GM19468 (cell line): ENCODE data around the gene UGT8.
"Not testable (repeated sequence)": the region's sequence is repeated elsewhere in the genome, so short reads cannot be mapped to it uniquely, and the experiment has no call there.

Experiments
- ATAC-seq: cut with Tn5 transposase; IDR thresholded peaks from one replicate; pipeline ENCODE4 v1.9.1; 2021; ENCODE audit warnings: mild to moderate bottlenecking, moderate library complexity, moderate number of reproducible peaks; ENCODE audit not compliant: unreplicated experiment; ENCODE audit errors: extremely low read depth

UGT8 gene

GRCh38 chr4:114601304-114602052 lies 2.9 kb downstream of the UGT8 start:
- ATAC-seq = no peak

DNA sequence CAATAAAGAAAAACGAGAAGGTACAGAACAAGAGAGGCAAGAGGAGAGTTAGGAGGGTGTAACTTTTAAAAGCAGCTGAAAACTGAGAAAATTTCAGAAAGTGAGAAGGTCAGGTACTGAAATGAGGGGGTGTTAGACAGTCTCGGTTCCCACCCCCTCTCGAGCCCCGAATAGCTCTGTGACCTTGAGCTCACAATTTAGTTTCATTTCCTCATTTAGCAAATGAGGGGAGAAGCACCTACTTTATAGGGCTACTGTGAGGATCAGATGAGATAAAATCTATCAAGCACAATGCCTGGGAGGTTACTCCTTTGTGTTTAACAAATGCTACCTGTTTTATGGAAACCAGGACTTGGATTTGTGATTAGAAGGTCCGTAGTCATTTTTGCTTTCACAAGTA lies 4.9 kb downstream of the UGT8 start:
- ATAC-seq = peak; percentile 92

- ATAC-seq = no peak
These were observed 7.6 kb downstream of the UGT8 start for GRCh38 chr4:114606245-114606644.

DNA sequence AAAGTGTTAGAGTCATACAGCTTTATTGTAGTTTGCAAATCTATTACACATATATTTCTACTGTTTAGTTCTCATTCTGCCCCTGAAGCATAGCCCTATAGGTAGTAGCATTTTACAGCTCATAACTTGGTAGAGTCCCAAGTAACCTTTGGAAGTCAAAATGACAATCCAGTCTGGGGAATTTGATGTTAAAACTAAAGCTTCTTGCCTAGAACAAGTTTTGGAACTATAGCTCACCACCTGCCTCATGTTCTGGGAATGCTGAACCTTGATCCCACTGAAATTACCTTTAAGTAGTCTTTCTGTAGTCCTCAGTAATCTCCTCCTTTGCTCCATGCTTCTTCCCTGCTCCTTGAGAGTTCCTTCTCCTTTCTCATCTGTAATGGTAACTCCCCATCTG lies 8.4 kb downstream of the UGT8 start:
- no peak for ATAC-seq

GRCh38 chr4:114613560-114613959 lies 15.0 kb downstream of the UGT8 start:
- no peak for ATAC-seq

GRCh38 chr4:114615435-114615834 lies 16.8 kb downstream of the UGT8 start:
- ATAC-seq = peak; percentile 79

- not testable (repeated sequence) for ATAC-seq
These were observed 17.4 kb downstream of the UGT8 start for GRCh38 chr4:114616036-114616435.

- no peak for ATAC-seq
These were observed 27.6 kb downstream of the UGT8 start for GRCh38 chr4:114626196-114626595.

DNA sequence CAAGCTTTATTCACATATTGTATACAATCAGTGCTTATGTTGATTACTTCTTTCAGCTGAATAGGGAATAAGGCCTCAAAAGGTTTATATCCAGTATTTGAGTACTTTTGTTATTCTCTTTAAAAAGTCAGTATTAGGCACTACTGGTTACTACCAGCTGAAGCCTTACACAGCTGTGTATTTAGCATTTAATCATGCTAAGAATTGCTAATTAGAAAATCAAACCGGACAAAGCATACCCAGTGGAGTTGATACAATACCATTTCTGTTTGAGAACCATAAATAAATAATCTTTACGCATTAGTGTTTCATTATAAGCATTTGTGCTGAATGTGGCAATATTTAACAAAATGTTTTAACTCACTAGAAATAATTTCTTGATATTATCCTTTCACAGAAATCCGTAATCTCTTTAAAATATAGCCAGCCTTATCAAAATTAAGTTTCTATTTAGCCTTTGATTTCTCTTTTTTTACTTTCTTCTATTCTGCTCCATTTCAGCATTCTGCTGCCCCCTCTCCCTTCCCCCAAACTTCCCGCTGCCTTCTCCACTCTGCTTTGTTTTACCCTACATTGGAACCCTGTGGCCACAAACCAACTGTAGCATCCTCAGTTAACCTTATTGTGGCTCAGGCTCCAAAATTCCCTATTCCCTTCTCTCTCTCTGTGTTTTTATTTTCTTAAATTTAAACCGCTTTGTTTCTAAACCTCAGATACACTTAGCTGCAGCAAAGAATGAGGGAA lies 37.8 kb downstream of the UGT8 start:
- no peak for ATAC-seq

- ATAC-seq = no peak
These were observed 43.7 kb downstream of the UGT8 start for GRCh38 chr4:114642173-114642780.

GRCh38 chr4:114649908-114650307 lies 51.3 kb downstream of the UGT8 start:
- no peak for ATAC-seq

DNA sequence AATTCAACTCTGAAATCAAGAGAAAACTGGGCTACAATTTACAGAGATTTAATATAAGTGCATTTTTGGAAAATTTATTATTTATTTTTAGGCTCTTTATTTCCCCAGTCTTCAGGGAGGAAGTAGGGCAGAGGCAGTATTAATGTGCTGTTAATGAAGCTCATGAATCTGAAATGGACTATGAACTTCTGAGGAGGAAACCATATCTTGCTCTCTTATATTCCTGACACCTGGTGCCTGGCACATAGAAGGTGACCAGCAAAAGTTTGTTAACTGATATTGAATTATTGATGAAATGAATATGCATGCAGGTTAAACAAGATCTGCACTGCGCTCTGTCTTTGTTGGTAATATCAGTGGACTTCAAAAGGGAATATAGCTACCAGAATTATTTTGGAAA lies 55.1 kb downstream of the UGT8 start:
- ATAC-seq = no peak

DNA sequence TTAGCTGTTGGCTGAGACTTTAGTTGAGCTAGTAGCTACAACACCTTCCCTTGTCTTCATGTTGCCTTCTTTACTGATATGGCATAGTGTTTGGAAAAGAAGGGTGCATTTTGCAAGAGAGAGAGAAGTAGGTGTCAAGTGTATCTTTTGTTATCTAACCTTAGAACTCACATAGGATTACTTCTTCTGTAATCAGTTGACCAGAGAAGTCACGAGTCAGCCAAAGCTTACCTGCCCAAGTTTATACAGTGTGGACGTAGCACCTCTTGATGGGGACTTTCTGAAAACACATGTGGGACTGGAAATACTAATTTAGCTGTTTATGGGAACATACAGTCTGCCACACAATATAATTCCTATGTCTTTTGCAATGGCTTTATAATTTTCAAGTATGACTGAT lies 56.0 kb downstream of the UGT8 start:
- ATAC-seq = no peak

- ATAC-seq = no peak
These were observed 59.6 kb downstream of the UGT8 start for GRCh38 chr4:114658179-114658578.

DNA sequence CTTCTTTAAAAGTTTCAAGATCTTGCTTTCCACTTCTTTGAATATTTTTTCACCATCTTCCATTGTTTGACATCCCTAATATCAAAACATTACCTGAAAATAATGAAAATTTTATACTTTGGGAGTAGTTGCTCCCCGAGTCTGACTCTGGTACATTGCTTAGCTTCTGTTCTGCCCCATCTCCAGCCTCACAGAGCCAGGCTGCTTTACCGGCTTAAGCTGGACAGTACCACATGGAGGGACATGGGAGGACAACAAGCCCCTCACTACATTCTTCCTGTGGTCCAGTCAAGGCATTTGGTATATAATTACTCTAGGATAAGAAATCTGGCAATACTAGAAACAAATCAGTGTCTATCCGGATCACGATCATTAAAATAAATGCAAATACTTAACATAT lies 60.2 kb downstream of the UGT8 start:
- no peak for ATAC-seq

GRCh38 chr4:114659386-114660008 lies 60.9 kb downstream of the UGT8 start:
- ATAC-seq = peak; percentile 86

GRCh38 chr4:114663083-114663482 lies 64.5 kb downstream of the UGT8 start:
- no peak for ATAC-seq

DNA sequence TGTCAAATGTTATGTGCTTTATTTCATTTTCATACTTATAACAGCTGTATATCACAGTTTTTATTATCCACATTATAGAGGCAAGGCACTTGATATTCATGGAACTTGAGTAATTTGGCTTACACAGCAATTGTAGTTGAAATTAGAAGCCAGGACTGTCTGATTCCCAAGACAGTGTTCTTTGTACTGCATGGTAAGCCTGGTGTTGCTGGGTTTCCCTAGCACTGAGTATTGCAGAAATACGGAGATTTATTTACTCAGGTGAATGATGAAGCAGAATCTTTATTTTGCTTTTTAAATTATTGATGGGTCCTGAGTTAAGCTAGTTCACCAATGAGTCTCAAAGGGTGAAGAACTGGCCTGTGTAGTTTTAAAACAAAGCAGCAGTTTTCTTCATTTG lies 70.0 kb downstream of the UGT8 start:
- ATAC-seq = no peak

- ATAC-seq = not testable (repeated sequence)
These were observed 72.1 kb downstream of the UGT8 start for GRCh38 chr4:114670733-114671132.

GRCh38 chr4:114673306-114673705 lies 74.7 kb downstream of the UGT8 start:
- no peak for ATAC-seq

GRCh38 chr4:114674080-114674479 lies 75.5 kb downstream of the UGT8 start:
- no peak for ATAC-seq
